Stimulated activated CD4-positive, alpha-beta T cell treated with anti-CD3 and anti-CD28 coated beads, Interleukin-15, amount 100 ng/mL, for 48 hours (primary cell): ENCODE measurements around the gene STBD1.
A peak's percentile ranks its signal among the peaks of the same experiment; 100 is the strongest.
"Not testable (repeated sequence)": the region's sequence is repeated elsewhere in the genome, so short reads cannot be mapped to it uniquely, and the experiment has no call there.

Experiments used
- DNase-seq, 2 donors: peaks; one replicate each; pipeline ENCODE4 v3.0.0-alpha.2; 2020; ENCODE audit warnings: low read depth in 2 of 2

Gene STBD1

DNA sequence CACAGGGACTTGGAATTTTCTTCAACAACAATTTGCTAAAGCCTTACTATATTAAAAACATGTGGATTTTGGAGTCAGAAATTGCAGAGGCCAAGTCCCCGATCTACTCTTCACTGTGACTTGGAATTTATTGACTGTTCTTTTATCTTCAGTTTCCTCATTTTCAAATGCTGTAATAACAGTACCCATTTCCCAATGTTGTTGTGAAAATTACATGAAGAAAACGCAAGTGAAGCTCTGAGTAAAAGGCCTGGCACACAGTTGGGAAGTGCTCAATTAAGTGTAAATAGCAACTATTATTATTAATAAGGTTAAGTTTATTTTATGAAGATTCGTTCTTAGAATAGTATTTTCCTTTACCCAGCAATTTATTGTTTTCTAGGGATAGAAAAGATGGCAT lies 15.7 kb downstream of the STBD1 start:
- no peak for DNase-seq

DNA sequence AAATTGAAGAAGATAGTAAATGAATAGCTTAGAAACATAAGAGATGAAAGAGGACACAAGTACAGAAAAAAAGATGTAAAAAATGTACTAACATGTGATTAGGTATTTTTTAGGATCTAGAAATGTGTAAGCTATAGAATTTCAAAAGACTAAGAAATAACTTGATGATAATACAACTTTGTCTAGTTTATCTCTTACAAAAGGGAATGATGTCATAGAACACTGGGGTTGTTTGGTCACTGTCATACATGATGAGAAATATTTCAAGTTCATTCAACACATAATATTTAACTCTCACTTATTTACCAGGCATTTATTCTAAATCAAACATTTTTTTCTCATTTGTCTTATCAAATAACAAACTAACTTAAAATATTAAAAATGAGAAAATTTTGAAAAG lies 18.5 kb downstream of the STBD1 start:
- no peak for DNase-seq

DNA sequence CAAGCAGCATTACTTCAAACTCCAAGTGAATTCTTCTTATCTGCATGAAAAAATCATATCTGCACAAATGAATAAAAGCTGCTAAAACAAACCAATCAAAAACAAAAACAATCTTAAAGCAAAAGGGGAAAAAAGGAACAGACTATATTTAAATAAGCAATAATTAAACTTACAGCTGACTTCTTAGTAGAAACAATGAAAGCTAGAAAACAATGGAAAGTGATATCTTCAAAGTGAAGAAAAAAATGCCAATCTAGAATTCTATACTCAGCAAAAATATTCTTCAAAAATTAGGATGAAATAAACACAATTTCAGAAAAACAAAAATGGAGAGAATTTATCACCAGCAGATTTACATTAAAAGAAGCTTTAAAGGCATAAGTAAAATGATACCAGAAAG lies 20.0 kb downstream of the STBD1 start:
- no peak for DNase-seq

DNA sequence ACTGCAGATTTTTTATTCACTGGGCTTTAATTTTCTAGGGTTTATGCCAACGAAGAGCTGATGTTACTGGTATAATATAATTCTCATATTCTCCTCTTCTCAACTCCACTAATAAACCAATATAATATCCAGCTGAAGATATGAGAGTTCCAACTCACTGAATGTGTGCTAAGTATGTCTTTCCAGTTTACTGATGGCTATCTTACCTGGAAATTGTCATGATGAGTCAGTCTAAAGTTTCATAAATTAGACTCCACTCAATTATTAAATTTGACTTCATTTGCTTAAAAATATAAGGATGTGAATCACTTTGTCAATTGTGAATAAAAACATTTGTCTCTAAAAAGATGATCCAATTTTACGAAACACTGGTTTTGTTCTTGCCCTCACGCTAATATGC lies 28.4 kb downstream of the STBD1 start:
- DNase-seq: no peak

DNA sequence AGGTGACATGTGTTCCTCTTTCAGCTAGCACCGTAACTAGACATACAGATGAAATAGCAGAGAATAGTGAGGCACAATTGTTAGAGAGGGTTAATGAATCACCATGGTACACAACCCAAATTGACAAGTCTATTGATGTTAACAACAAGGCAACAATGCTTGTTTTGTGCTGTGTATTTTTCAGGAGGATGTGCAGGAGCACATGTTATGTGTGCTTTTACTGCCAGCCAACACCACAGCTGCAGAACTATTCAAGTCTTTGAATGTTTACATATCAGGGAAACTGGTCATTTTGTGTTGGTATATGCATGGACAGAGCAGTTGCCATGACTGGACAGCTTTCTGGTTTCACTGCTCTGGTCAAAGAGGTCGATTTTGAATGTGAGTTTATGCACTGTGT lies 32.8 kb downstream of the STBD1 start:
- DNase-seq: no peak

DNA sequence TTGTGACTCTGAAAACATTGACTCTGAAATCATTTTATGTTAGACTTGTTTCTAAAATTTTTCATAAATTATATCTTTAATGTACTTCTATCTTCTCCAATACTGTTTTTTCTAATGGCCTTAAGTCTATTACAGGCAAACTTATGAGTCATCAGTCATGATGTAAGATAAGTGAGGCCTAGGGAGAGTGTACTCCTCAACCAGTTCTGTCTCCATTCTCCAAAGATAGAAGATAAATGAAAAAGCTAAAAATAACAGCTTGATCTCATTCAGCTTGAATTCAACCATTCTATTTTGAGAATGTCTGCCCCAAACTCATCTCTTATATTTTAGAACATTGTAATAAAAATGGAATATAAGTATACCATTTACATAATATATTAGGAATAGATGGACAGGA lies 34.5 kb downstream of the STBD1 start:
- no peak for DNase-seq

DNA sequence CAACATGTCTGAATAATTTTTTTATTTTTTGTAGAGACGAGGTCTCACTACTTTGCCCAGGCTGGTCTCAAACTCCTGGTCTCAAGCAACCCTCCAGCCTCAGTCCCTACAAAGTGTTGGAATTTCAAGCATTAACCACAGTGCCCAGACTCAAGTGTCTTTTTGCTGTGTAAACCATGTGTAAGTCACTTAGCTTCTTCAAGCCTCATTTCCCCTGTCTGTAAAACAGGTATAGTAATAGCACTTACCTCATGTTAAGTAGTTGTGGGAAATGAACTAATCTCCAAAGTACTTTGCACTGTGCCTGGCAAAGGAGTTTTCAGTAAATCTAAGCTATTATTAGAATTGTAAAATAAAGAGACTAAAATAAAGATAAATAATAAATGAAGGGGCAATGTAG lies 35.7 kb downstream of the STBD1 start:
- no peak for DNase-seq

DNA sequence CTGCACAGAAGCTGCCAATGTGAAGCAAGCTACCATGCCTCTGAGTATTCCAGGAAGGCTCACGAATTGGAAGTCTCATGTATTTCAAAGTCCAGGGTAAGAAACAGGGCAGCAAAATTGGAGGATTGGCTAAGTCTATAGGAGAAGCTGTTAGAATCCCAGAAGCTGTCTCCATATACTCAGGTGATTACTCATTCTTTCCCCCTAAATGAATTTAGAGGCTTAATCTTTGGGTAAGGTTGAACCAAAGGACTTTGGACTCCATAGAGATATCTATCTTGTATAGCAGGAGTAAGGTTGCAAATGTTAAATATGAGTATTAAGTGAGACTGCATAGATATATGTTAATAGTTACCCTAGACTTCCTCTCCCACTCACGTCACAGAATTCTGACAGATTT lies 36.3 kb downstream of the STBD1 start:
- DNase-seq: no peak

DNA sequence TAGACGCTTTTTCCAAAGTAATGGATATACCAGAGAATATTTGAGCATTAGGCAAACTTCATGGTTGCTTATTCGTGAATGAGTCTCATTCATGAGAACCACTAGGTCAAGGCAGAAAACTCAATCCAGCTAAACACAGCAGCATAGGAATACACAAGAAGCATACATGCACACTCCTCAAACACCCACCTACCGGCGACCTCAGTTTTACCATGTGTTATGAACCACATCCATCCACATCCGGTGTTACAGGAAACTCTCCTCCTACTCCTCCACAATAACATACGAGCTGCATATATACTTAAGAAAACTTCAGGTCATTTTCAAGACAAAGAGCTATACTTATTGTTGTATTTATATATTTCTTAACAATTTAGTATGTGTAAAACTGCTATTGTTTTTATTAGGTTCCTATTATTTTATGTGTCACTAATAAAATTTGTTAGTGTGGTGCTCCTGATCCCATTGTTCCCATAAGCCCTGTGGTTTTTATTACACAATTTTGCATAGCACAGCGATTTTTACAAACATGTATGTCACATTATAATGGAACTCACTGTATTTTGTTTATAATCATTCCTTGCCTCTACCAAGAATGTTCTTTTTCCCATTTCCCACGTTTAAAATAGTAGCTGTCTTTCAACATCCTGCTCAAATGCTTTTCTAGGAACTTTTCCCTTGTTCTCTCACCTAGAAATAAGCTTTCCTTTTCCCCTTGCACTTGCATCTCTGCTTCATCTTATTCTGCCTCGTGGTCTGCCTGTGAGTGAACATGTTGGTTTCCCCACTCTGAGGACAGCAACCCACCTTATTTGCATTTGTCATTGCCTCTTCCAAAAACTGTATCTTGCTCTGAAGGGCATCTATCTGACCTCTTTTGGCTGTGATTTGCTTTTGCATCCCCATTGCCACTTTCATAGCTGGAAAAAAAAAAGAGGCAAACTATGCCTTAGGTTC lies 48.3 kb downstream of the STBD1 start:
- peak in 1 of 2 donors; percentile 6 for DNase-seq

DNA sequence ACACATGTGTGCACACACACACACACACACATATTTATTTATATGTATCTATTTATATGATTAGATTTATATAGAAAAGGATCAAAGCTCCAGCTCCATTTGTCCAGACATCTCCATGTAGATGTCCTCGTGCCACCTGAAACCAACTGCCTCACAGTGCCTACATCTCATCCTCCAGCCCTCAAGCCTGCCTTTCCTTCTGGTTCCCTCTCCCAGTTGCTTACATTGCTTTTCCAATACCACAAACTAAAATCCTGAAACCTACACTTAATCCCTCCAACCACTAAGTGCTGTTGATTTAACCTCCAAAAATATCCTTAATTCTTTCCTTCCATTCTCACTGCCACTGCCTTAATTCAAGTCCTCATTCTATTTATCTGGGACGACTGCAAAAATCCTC lies 51.4 kb downstream of the STBD1 start:
- no peak for DNase-seq

DNA sequence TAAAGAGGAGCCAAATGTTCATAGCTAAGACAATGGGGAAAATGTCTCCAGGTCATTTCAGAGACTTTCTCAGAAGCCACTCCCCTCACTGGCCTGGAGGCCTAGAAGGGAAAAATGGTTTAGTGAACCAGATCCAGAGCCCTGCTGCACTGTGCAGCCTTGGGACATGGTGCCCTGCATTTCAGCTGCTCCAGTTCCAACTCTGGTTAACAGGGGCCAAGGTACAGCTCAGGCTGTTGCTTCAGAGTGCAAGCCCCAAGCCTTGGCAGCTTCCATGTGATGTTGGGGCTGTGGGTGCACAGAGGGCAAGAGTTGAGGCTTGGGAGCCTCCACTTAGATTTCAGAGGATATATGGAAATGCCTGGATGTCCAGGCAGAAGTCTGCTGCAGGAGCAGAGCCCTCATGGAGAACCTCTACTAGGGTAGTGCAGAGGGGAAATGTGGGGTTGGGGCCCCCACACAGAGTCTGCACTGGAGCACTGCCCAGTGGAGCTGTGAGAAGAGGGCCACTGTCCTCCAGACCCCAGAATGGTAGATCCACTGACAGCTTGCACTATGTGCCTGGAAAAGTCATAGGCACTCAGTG lies 53.4 kb downstream of the STBD1 start:
- not testable (repeated sequence) for DNase-seq
